ENCODE measurements around the gene MARCHF3. TPM values are rescaled to one million over a fixed set of nuclear protein-coding genes. Genes with fewer than 3 reads are reported as not detected.
A peak's percentile ranks its signal among the peaks of the same experiment; 100 is the strongest.

Gene MARCHF3
- total RNA-seq, 1 donor from 2014 or later: 16.5 TPM

GRCh38 chr5:127010362-127010761 lies 20.0 kb downstream of the MARCHF3 start:
- H4K20me1 ChIP-seq (ENCODE audit: insufficient read depth, low read length): no peaks in the 10 kb centered on the region
- Mint-ChIP-seq H3K9me3 (ENCODE audit: unreplicated experiment) (no peaks in the 10 kb centered on the region), H3K27ac (ENCODE audit: unreplicated experiment) (no peak overlapping the region), H3K4me1 (ENCODE audit: low read depth, unreplicated experiment) (peaks cover 25% of the 10 kb centered on the region), H3K4me3 (ENCODE audit: unreplicated experiment) (no peak overlapping the region), H3K36me3 (ENCODE audit: low read depth, unreplicated experiment) (peaks cover 2% of the 10 kb centered on the region), H3K27me3 (ENCODE audit: low read depth, unreplicated experiment) (no peaks in the 10 kb centered on the region)
- peak overlapping the region; percentile 2 for H3K4me2 ChIP-seq (ENCODE audit: low read length)
- no peak overlapping the region for H2AFZ ChIP-seq (ENCODE audit: low read depth, low read length)
- no peaks in the 10 kb centered on the region for H3K9me3 ChIP-seq (ENCODE audit: insufficient read depth, low read depth, low read length)
- no peak overlapping the region for H3K4me3 ChIP-seq (ENCODE audit: insufficient read depth, low read depth, low read length)
- H3K27me3 ChIP-seq (ENCODE audit: insufficient read depth, low read length): no peaks in the 10 kb centered on the region
- H3K4me1 ChIP-seq (ENCODE audit: insufficient read depth, low read length): peaks cover 25% of the 10 kb centered on the region
- peak overlapping the region; percentile 38 for H3K27ac ChIP-seq (ENCODE audit: low read depth, low read length)
- H3K36me3 ChIP-seq (ENCODE audit: insufficient read depth, low read length): no peaks in the 10 kb centered on the region
- DNase-seq (ENCODE audit: low read depth): peak; percentile 47
- FAIRE-seq: no peak
- no peak for TF ChIP-seq CTCF (IDR thresholded peaks at IDR 0.05; ENCODE audit: insufficient read depth, low read depth, low read length)
- no peak for TF ChIP-seq EZH2 (IDR thresholded peaks at IDR 0.05; ENCODE audit: insufficient read depth, low read length)
- no peak overlapping the region for H3K9ac ChIP-seq (ENCODE audit: low read length)
- H3K79me2 ChIP-seq (ENCODE audit: insufficient read depth, low read length): no peaks in the 10 kb centered on the region

- H3K4me2 ChIP-seq (ENCODE audit: low read length): no peak overlapping the region
- H3K9me3 ChIP-seq (ENCODE audit: insufficient read depth, low read depth, low read length): no peaks in the 10 kb centered on the region
- no peak overlapping the region for H3K4me3 ChIP-seq (ENCODE audit: insufficient read depth, low read depth, low read length)
- Mint-ChIP-seq H3K27ac (ENCODE audit: unreplicated experiment) (no peak overlapping the region), H3K4me1 (ENCODE audit: low read depth, unreplicated experiment) (peaks cover 22% of the 10 kb centered on the region), H3K27me3 (ENCODE audit: low read depth, unreplicated experiment) (no peaks in the 10 kb centered on the region), H3K36me3 (ENCODE audit: low read depth, unreplicated experiment) (no peaks in the 10 kb centered on the region), H3K4me3 (ENCODE audit: unreplicated experiment) (no peak overlapping the region), H3K9me3 (ENCODE audit: unreplicated experiment) (no peaks in the 10 kb centered on the region)
- no peaks in the 10 kb centered on the region for H4K20me1 ChIP-seq (ENCODE audit: insufficient read depth, low read length)
- H2AFZ ChIP-seq (ENCODE audit: low read depth, low read length): no peak overlapping the region
- FAIRE-seq (no peak), DNase-seq (ENCODE audit: low read depth) (no peak)
- H3K27ac ChIP-seq (ENCODE audit: low read depth, low read length): no peak overlapping the region
- no peaks in the 10 kb centered on the region for H3K79me2 ChIP-seq (ENCODE audit: insufficient read depth, low read length)
- no peak overlapping the region for H3K9ac ChIP-seq (ENCODE audit: low read length)
- TF ChIP-seq EZH2 (IDR thresholded peaks at IDR 0.05; ENCODE audit: insufficient read depth, low read length) (no peak), CTCF (IDR thresholded peaks at IDR 0.05; ENCODE audit: insufficient read depth, low read depth, low read length) (no peak)
- H3K4me1 ChIP-seq (ENCODE audit: insufficient read depth, low read length): peaks cover 25% of the 10 kb centered on the region
- no peaks in the 10 kb centered on the region for H3K36me3 ChIP-seq (ENCODE audit: insufficient read depth, low read length)
- no peaks in the 10 kb centered on the region for H3K27me3 ChIP-seq (ENCODE audit: insufficient read depth, low read length)
Measured at GRCh38 chr5:127009784-127010183, 20.6 kb downstream of the MARCHF3 start.

GRCh38 chr5:127008300-127008975 lies 21.9 kb downstream of the MARCHF3 start:
- peaks cover 27% of the 10 kb centered on the region for H3K4me1 Mint-ChIP-seq (ENCODE audit: low read depth, unreplicated experiment)
- no peak overlapping the region for H3K4me2 ChIP-seq (ENCODE audit: low read length)
- no peaks in the 10 kb centered on the region for H3K9me3 ChIP-seq (ENCODE audit: insufficient read depth, low read depth, low read length)
- H3K4me1 ChIP-seq (ENCODE audit: insufficient read depth, low read length): peaks cover 25% of the 10 kb centered on the region
- no peak overlapping the region for H2AFZ ChIP-seq (ENCODE audit: low read depth, low read length)
- no peak overlapping the region for H3K27ac Mint-ChIP-seq (ENCODE audit: unreplicated experiment)
- no peaks in the 10 kb centered on the region for H4K20me1 ChIP-seq (ENCODE audit: insufficient read depth, low read length)
- H3K9me3 Mint-ChIP-seq (ENCODE audit: unreplicated experiment): no peaks in the 10 kb centered on the region
- DNase-seq (ENCODE audit: low read depth) (no peak), FAIRE-seq (no peak)
- no peaks in the 10 kb centered on the region for H3K79me2 ChIP-seq (ENCODE audit: insufficient read depth, low read length)
- no peaks in the 10 kb centered on the region for H3K36me3 Mint-ChIP-seq (ENCODE audit: low read depth, unreplicated experiment)
- no peak overlapping the region for H3K4me3 Mint-ChIP-seq (ENCODE audit: unreplicated experiment)
- TF ChIP-seq EZH2 (IDR thresholded peaks at IDR 0.05; ENCODE audit: insufficient read depth, low read length): no peak
- TF ChIP-seq CTCF (IDR thresholded peaks at IDR 0.05; ENCODE audit: insufficient read depth, low read depth, low read length): no peak
- no peaks in the 10 kb centered on the region for H3K27me3 Mint-ChIP-seq (ENCODE audit: low read depth, unreplicated experiment)
- no peak overlapping the region for H3K9ac ChIP-seq (ENCODE audit: low read length)
- no peak overlapping the region for H3K4me3 ChIP-seq (ENCODE audit: insufficient read depth, low read depth, low read length)
- H3K36me3 ChIP-seq (ENCODE audit: insufficient read depth, low read length): no peaks in the 10 kb centered on the region
- H3K27ac ChIP-seq (ENCODE audit: low read depth, low read length): no peak overlapping the region
- H3K27me3 ChIP-seq (ENCODE audit: insufficient read depth, low read length): no peaks in the 10 kb centered on the region
